GM12878 (cell line): ENCODE data around the gene CAMK4. TPM values are rescaled to one million over a fixed set of nuclear protein-coding genes. Genes with fewer than 3 reads are reported as not detected.

Experiments
- ATAC-seq: fragments of 200-7000 bp; cut with Tn5 transposase; 3 replicates; pipeline ENCODE4 v1.9.1; 2020; ENCODE audit warnings: mild to moderate bottlenecking, moderate library complexity
- BruUV-seq: library from RNA; stranded (reverse); fragments of 400-500 nt; replicated peaks from 2 replicates; lab custom pipeline; 2021; lab: Mats Ljungman, UMichigan
- CTCF ChIA-PET: fragments of 300-600 bp; sonication (Branson Sonifier 250); formaldehyde crosslinking; extraction: SDS; loops from one replicate; lab custom pipeline; 2021; ENCODE audit warnings: inconsistent platforms; lab: Yijun Ruan, JAX
- POLR2A ChIA-PET: fragments of 350-600 bp; formaldehyde crosslinking; extraction: SDS; loops from one replicate; lab custom pipeline; 2021; ENCODE audit warnings: inconsistent platforms; lab: Charles Lee
- RAD21 ChIA-PET: fragments of 300-600 bp; sonication (Branson Sonifier 250); formaldehyde crosslinking; loops from one replicate; lab custom pipeline; 2023; ENCODE audit warnings: antibody characterized with exemption; ENCODE audit not compliant: unreplicated experiment; lab: Charles Lee
- SMC1A ChIA-PET: fragments of 300-600 bp; sonication (Branson Sonifier 250); formaldehyde crosslinking; loops from one replicate; lab custom pipeline; 2023; ENCODE audit not compliant: unreplicated experiment, uncharacterized antibody; lab: Charles Lee
- DNase-seq: peaks from one replicate; pipeline ENCODE4 v3.0.0-alpha.2; 2011; ENCODE audit warnings: low read depth, low spot score
- FAIRE-seq: peaks from 3 replicates; lab custom pipeline; 2011; peaks lifted over from hg19 to GRCh38; lab: Jason Lieb, UNC
- H2AFZ ChIP-seq: 2 replicates; pipeline ENCODE4 v1.6.0; 2011; ENCODE audit warnings: low read depth, low read length, control low read depth; ENCODE audit not compliant: control insufficient read depth
- H3K27ac ChIP-seq: 2 replicates; pipeline ENCODE4 v1.5.1; 2011; ENCODE audit warnings: control low read depth; ENCODE audit not compliant: control insufficient read depth, insufficient read depth
- H3K27me3 ChIP-seq, 2 experiments: replicated peaks in 1 of 2; 2 replicates each; pipeline versions ENCODE4 v1.6.0 to v1.6.1; 2011; ENCODE audit warnings: low read length in 1 of 2; ENCODE audit not compliant: control insufficient read depth in 2 of 2, insufficient read depth in 2 of 2
- H3K36me3 ChIP-seq, 2 experiments: 2 replicates each; pipeline ENCODE4 v1.5.1; 2011; ENCODE audit warnings: low read length in 1 of 2; ENCODE audit not compliant: control insufficient read depth in 2 of 2, insufficient read depth in 2 of 2
- H3K4me1 ChIP-seq: 2 replicates; pipeline ENCODE4 v1.6.1; 2011; ENCODE audit warnings: mild to moderate bottlenecking, low read length, moderate library complexity, mixed read lengths; ENCODE audit not compliant: control insufficient read depth, insufficient read depth
- H3K4me2 ChIP-seq: 2 replicates; pipeline ENCODE4 v1.6.0; 2011; ENCODE audit warnings: control low read depth; ENCODE audit not compliant: control insufficient read depth, insufficient read depth
- H3K4me3 ChIP-seq: fragments of 200-600 bp; sonication (generic); 2 replicates; pipeline ENCODE4 v1.5.1; 2016
- H3K79me2 ChIP-seq: 2 replicates; pipeline ENCODE4 v1.6.0; 2011; ENCODE audit warnings: low read length; ENCODE audit not compliant: control insufficient read depth, insufficient read depth
- H3K9ac ChIP-seq: 2 replicates; pipeline ENCODE4 v1.8.0; 2011; ENCODE audit warnings: low read length, control low read depth, mixed read lengths; ENCODE audit not compliant: control insufficient read depth, insufficient read depth
- H3K9me3 ChIP-seq: replicated peaks from 3 replicates; pipeline ENCODE4 v1.5.1; 2011; ENCODE audit warnings: mild to moderate bottlenecking, low read length; ENCODE audit not compliant: control insufficient read depth, insufficient read depth
- H4K20me1 ChIP-seq: 2 replicates; pipeline ENCODE4 v1.6.0; 2011; ENCODE audit not compliant: control insufficient read depth, insufficient read depth
- GABPA ChIP-seq: IDR thresholded peaks from 2 replicates; pipeline ENCODE4 v1.6.1; 2014; ENCODE audit warnings: antibody characterized with exemption, low read depth, mild to moderate bottlenecking, inconsistent platforms
- RUNX3 ChIP-seq: IDR thresholded peaks from 2 replicates; pipeline ENCODE4 v1.6.1; 2012; ENCODE audit warnings: low read length, inconsistent platforms
- SIN3A ChIP-seq: IDR thresholded peaks from 2 replicates; pipeline ENCODE4 v1.6.1; 2012; ENCODE audit warnings: low read depth, low read length, improper control_type of control experiment
- ZBTB11 ChIP-seq: fragments of 450-650 bp; formaldehyde crosslinking; IDR thresholded peaks from 2 replicates; pipeline ENCODE4 v1.5.0; 2022; ENCODE audit warnings: mild to moderate bottlenecking, missing genetic modification characterization
- ZBTB4 ChIP-seq: fragments of 450-650 bp; formaldehyde crosslinking; IDR thresholded peaks from 2 replicates; pipeline ENCODE4 v1.4.0; 2022; ENCODE audit warnings: mild to moderate bottlenecking, moderate library complexity
- WGBS: methylation state at CpG from one replicate; pipeline ENCODE4 v1.1.6; 2016; ENCODE audit warnings: low lambda C conversion rate; ENCODE audit not compliant: insufficient replicate concordance, insufficient coverage; ENCODE audit errors: missing lambda C conversion rate; 5-methylcytosine and 5-hydroxymethylcytosine counted together
- in situ Hi-C: fragments of 300-500 bp; cut with MboI; formaldehyde crosslinking; loops from 9 replicates; pipeline ENCODE4 v1.14.3; 2018; ENCODE audit warnings: mixed read lengths
- intact Hi-C: fragments of 100-400 bp; cut with micrococcal nuclease; formaldehyde crosslinking; loops from one replicate; pipeline ENCODE4 v1.14.2; 2022; ENCODE audit not compliant: unreplicated experiment
- polyA plus RNA-seq, 11 experiments: library from polyadenylated mRNA; depleted of rRNA in 4 of 11; unstranded in 6 of 11; stranded (reverse) in 5 of 11; fragments of >200 nt; fragmentation: Nextera tagmentation in 4 of 11; fragmentation: Illumina TruSeq in 1 of 11; extraction: Ambion mirVana in 4 of 11; extraction: Trizol in 1 of 11; gene quantifications; 1 replicate in 1 of 11; 2 replicates in 10 of 11; pipeline versions ENCODE4 v1.2.1 to v1.2.3, GENCODE V29; 2011 to 2016; ENCODE audit warnings: inconsistent platforms in 2 of 11, missing spikeins in 2 of 11, low read depth in 1 of 11
- total RNA-seq, 4 experiments: library from RNA; depleted of rRNA in 3 of 4; stranded (reverse); fragments of >200 nt in 3 of 4; fragmentation: Illumina TruSeq in 1 of 4; extraction: Trizol in 1 of 4; gene quantifications; 2 replicates each; pipeline versions ENCODE4 v1.2.1 to v1.2.3, GENCODE V29; 2013 to 2021

CAMK4 gene
- total and polyA plus RNA-seq, 10 of the 15 experiments (the other 5 are each of a cell fraction or from before 2014, with no cell fraction given), result 13.3 to 51.9 (median 35.3) TPM

GRCh38 chr5:111245654-111246053 is 21.5 kb downstream of the CAMK4 start (continued):
- no peak for TF ChIP-seq ZBTB11 (CRISPR knock-in tag)
- no peak for TF ChIP-seq ZBTB4 (CRISPR knock-in tag)
- TF ChIP-seq GABPA, result no peak
- TF ChIP-seq, all 136 proteins: peak for 0

GRCh38 chr5:111246459-111246858 is 22.3 kb downstream of the CAMK4 start:
- no peak for FAIRE-seq
- ATAC-seq, result peak; percentile 16; the same call in 2 of the 3 replicates

More at GRCh38 chr5:111246459-111246858, 22.3 kb downstream of the CAMK4 start:
- no peak overlapping the region for H2AFZ ChIP-seq
- H4K20me1 ChIP-seq, result no peaks in the 10 kb centered on the region
- DNase-seq, result no peak
- H3K9ac ChIP-seq, result no peak overlapping the region
- no peak overlapping the region for H3K4me2 ChIP-seq
- POLR2A ChIA-PET, result interaction anchor here (0.7 to 2.7 kb wide), 7 partner anchors 8 to 22 kb away, joined by 3 to 15 read pairs (median 5); partner anchors contain the start of gene CAMK4
- H3K27ac ChIP-seq, result no peak overlapping the region; the same call in 1 of the 2 replicates
- SMC1A ChIA-PET, result interaction anchor here (0.8 to 16.2 kb wide), 6 partner anchors 9 to 49 kb away, joined by 3 to 608 read pairs (median 4); partner anchors contain the start of gene CAMK4
- 38% methylated on average over 1 of the region's 1 CpG for WGBS
- TF ChIP-seq RUNX3, result 0 out of 2 replicates have a peak, but pooled peaks have one; percentile 6
- TF ChIP-seq SIN3A, result no peak
- intact Hi-C loops (no loop called here), in situ Hi-C loops (loop anchor here (25.0 kb wide), 1 partner anchor 509 kb away; the partner anchor contains the start of genes SLC25A46 and TMEM232)
- CTCF ChIA-PET, result interaction anchor here (0.9 to 14.9 kb wide), 5 partner anchors 7 to 89 kb away, joined by 5 to 263 read pairs (median 7); partner anchors contain the start of gene CAMK4
- H3K27me3 ChIP-seq, result no peaks in the 10 kb centered on the region
- H3K36me3 ChIP-seq, result peaks cover 2 to 11% of the 10 kb centered on the region in 2 experiments; a peak in 3 of 4 replicates
- H3K4me3 ChIP-seq, result no peak overlapping the region
- no peaks in the 10 kb centered on the region for H3K9me3 ChIP-seq
- RAD21 ChIA-PET, result interaction anchor here (1.0 to 15.0 kb wide), 5 partner anchors 8 to 86 kb away, joined by 3 to 443 read pairs (median 3); partner anchors contain the start of gene CAMK4
- BruUV-seq, result no TSS peak
- H3K79me2 ChIP-seq, result peaks cover 65% of the 10 kb centered on the region
- peaks cover 16% of the 10 kb centered on the region for H3K4me1 ChIP-seq
